RPMI7951 (cell line): Measurements from ENCODE around the gene GNRHR. TPM values are rescaled to one million over a fixed set of nuclear protein-coding genes. Genes with fewer than 3 reads are reported as not detected.
"Not testable (repeated sequence)": the region's sequence is repeated elsewhere in the genome, so short reads cannot be mapped to it uniquely, and the experiment has no call there.

ENCODE experiments used
- DNase-seq: peaks from one replicate; pipeline ENCODE4 v3.0.0-alpha.2; 2012; ENCODE audit warnings: low read depth
- total RNA-seq: library from RNA; depleted of rRNA; stranded (reverse); fragments of >200 nt; shearing (Covaris generic); gene quantifications from 2 replicates; pipeline ENCODE4 v1.2.3, GENCODE V29; 2014

GNRHR gene
- total RNA-seq, 1 experiment from 2014 or later: not detected

DNA sequence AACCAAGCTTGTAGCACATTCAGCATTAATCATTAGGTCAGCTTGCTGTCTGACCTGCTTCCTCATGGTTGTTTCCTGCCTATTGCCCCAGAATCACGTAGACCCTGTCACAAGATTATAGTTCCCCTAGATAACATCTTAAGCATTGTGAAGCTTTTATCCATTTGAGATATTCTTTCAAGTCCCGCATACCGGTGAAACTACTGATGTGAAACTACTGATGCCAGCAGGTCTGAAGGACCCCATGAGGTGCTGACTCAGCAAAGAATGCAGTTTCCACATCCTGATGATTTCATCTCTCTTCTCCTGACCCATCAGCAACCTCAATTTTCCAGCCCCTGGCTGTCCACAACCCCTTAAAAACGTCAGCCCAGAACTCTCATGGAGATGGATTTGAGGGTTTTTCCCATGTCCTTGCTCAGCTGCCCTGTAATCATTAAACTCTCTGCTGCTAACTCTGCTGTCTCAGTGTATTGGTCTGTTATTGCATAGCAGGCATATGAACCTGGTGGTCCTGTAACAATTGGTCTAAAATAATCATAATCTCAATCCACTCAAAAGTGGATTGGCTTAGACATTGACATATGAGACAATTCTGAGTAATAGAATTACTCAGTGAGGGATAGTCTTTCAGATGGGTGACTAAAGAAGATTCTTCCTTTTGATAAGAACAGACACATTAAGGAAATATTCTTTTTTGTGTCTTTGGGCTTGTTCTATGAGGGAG lies 26.9 kb downstream of the GNRHR start:
- DNase-seq: peak; percentile 81

GRCh38 chr4:67725981-67726380 lies 28.2 kb downstream of the GNRHR start:
- DNase-seq: peak; percentile 71

GRCh38 chr4:67725132-67725531 lies 29.1 kb downstream of the GNRHR start:
- peak; percentile 77 for DNase-seq

DNA sequence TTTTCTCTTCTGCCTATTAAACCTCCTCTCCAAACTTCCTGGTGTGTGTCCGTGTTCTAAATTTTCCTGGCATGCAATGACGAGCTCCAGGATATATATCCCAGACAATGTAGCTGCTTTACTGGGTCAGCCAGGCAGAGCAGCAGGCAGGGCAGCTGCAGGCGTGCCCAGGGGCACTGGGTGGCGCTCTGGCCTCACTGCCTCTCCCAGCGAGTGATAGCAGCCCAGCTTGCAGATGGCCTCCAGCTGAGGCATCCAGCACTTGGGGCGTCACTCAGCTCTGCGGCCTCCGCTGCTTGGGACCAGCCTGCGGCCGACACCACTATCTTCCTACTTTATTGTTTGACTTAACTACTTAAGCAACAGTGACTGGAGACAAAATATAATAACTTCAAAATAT lies 30.2 kb downstream of the GNRHR start:
- DNase-seq: no peak

DNA sequence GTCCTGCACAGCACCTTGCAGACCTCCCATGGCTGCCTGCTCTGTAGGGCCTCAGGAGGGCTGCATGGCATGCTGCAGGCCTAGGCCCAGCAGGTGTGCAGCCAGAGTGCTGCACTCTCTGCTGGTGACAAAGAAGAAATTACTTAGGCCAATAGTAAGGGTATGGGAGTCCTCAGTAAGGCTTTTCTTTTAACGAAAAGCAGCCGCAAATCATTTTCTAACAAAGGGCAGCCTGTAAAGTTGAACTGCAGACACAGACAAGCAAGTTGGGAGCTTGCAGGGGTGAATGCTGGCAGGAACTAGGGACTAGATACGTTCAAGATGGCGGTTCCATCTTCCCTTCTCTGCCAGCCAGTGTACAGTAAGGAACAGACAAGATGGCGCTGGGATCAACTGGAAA lies 30.8 kb downstream of the GNRHR start:
- DNase-seq: no peak

DNA sequence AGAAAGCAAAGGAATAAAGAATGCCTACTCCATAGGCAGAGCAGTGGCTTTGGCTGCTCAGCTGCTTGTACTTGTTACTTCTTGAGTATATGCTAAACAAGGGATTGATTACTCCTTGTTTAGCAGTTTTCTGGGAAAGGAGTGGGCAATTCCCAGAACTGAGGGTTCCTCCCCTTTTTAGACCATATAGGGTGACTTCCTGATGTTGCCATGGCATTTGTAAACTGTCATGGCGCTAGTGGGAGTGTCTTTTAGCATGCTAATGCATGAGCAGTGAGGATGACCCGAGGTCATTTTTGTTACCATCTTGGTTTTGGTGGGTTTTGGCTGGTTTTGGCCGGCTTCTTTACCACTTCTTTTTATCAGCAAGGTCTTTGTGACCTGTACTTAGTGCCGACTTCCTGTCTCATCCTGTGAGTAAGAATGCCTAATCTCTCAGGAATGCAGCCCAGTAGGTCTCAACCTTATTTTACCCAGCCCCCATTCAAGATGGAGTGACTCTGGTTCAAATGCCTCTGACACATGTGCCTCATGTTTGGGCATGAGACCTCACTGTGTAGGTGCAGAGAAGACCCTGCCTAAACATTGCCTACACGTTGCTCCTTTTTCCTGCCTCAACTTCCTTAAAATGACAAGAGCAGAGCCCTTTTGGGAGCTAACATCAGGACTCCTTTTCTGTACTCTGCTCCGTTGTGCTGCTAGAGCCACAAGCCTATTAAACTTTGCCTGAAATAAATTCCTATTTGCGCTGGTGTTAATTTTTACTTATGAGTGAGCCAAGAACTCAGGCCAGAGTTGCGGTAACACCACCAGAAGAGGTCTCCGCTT lies 32.2 kb downstream of the GNRHR start:
- DNase-seq: peak; percentile 91

DNA sequence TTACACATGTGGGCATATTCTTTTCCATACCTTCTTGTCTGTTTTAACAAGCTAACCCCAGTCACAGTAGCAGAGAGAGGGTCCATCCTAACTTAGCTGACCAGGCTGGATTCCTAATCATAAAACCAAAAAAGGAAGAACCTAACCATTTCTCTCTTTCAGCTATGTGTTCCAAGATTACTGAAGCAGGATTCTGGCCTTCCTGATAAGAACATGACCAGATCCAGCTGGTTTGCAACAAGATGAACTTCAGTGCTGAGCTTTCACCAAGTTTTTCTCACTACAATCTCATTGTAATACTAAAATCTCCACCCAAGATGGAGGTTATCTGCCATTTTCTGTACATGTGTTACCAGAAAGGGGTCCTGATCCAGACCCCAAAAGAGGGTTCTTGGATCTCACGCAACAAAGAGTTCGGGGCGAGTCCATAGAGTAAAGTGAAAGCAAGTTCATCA lies 32.8 kb downstream of the GNRHR start:
- no peak for DNase-seq

- no peak for DNase-seq
Observed at GRCh38 chr4:67719953-67720617, 34.1 kb downstream of the GNRHR start.

- DNase-seq: no peak
Observed at GRCh38 chr4:67718848-67719247, 35.3 kb downstream of the GNRHR start.

GRCh38 chr4:67717586-67717985 lies 36.6 kb downstream of the GNRHR start:
- no peak for DNase-seq

DNA sequence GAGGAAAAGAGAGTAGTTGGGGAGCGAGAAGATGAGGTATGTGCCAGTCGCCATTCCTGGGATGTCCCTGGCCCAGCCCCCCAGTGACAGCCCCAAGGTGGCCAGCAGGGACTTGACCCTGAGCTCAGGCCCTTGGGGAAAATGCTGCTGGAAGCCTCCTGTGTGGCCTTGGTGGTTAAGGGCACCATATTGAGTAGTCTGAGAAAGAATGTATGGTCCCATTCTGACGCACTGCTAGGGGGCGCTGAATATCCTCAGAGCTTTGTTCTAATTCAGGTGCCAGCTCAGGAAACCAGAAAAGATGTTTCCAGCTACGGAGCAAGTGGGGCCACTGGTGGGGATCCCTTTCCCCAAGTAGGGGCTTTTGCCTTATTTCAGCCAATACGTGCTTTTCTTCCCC lies 39.2 kb downstream of the GNRHR start:
- DNase-seq: no peak

GRCh38 chr4:67714248-67714583 lies 40.0 kb downstream of the GNRHR start:
- peak; percentile 69 for DNase-seq

GRCh38 chr4:67713529-67714247 lies 40.5 kb downstream of the GNRHR start:
- DNase-seq: peak; percentile 73

GRCh38 chr4:67712650-67713528 lies 41.3 kb downstream of the GNRHR start:
- peak; percentile 62 for DNase-seq

- peak; percentile 48 for DNase-seq
Observed at GRCh38 chr4:67712000-67712625, 42.1 kb downstream of the GNRHR start.

- DNase-seq: not testable (repeated sequence)
Observed at GRCh38 chr4:67706682-67707081, 47.5 kb downstream of the GNRHR start.

- no peak for DNase-seq
Observed at GRCh38 chr4:67704843-67705242, 49.3 kb downstream of the GNRHR start.

DNA sequence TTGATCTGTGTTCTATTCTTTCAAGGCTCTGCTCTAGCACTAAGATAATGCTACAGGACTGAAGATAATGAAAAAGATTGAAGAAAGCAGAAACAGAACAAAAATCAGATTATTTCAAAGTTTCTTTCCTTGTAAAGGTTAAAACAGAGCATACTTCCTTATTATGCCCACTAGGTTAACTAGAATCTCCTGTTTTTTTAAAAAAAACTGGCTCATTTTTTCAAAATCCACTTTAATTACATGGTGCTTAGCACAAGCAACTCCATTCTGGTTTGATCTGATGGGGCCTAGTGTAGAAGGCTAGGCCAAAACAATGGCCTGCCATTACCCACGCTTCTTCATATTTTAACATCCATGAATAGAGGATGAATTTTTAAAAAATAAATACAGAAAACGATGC lies 52.0 kb downstream of the GNRHR start:
- no peak for DNase-seq

GRCh38 chr4:67701517-67701850 lies 52.7 kb downstream of the GNRHR start:
- peak; percentile 33 for DNase-seq

- DNase-seq: peak; percentile 95
Observed at GRCh38 chr4:67700738-67701516, 53.3 kb downstream of the GNRHR start, which contains the start of gene UBA6. Gene UBA6, minus strand, starts transcription at chr4:67701155. Its CDS starts 36 bp downstream, at chr4:67701119.
